Superior temporal gyrus (tissue), 1 donor: Measurements from ENCODE around the gene ST6GAL1.
"Not testable (repeated sequence)": the region's sequence is repeated elsewhere in the genome, so short reads cannot be mapped to it uniquely, and the experiment has no call there.

Experiments used
- DNase-seq: peaks from one replicate; pipeline ENCODE4 v3.0.0-alpha.2; 2016; ENCODE audit errors: extremely low spot score

ST6GAL1 gene

GRCh38 chr3:186930143-186930640, at the start of gene ST6GAL1:
ST6GAL1 (plus strand) TSS chr3:186930526; CDS start chr3:187042704, 112,178 bp downstream.
- DNase-seq: no peak

GRCh38 chr3:186882150-186882524, 48.2 kb upstream of the ST6GAL1 start:
- DNase-seq: no peak

- DNase-seq: no peak
These were observed 47.2 kb upstream of the ST6GAL1 start for GRCh38 chr3:186882881-186883685.

- DNase-seq: no peak
These were observed 46.7 kb upstream of the ST6GAL1 start for GRCh38 chr3:186883686-186884058.

- DNase-seq: not testable (repeated sequence)
These were observed 45.5 kb upstream of the ST6GAL1 start for GRCh38 chr3:186884868-186885267.

GRCh38 chr3:186886202-186886981, 43.9 kb upstream of the ST6GAL1 start:
- no peak for DNase-seq

GRCh38 chr3:186887507-186887938, 42.8 kb upstream of the ST6GAL1 start:
- DNase-seq: not testable (repeated sequence)

GRCh38 chr3:186888569-186888968, 41.8 kb upstream of the ST6GAL1 start:
- DNase-seq: no peak

GRCh38 chr3:186889698-186890097, 40.6 kb upstream of the ST6GAL1 start:
- not testable (repeated sequence) for DNase-seq

GRCh38 chr3:186890911-186891310, 39.4 kb upstream of the ST6GAL1 start:
- DNase-seq: no peak

GRCh38 chr3:186893071-186893470, 37.3 kb upstream of the ST6GAL1 start:
- DNase-seq: not testable (repeated sequence)

GRCh38 chr3:186895406-186895805, 34.9 kb upstream of the ST6GAL1 start:
- DNase-seq: no peak

GRCh38 chr3:186896006-186896405, 34.3 kb upstream of the ST6GAL1 start:
- DNase-seq: no peak

GRCh38 chr3:186896875-186897274, 33.5 kb upstream of the ST6GAL1 start:
- no peak for DNase-seq

- no peak for DNase-seq
These were observed 29.1 kb upstream of the ST6GAL1 start for GRCh38 chr3:186901135-186901734.

GRCh38 chr3:186902154-186902553, 28.2 kb upstream of the ST6GAL1 start:
- no peak for DNase-seq

- DNase-seq: no peak
These were observed 27.6 kb upstream of the ST6GAL1 start for GRCh38 chr3:186902713-186903112.

- not testable (repeated sequence) for DNase-seq
These were observed 26.6 kb upstream of the ST6GAL1 start for GRCh38 chr3:186903676-186904075.

GRCh38 chr3:186907075-186907474, 23.3 kb upstream of the ST6GAL1 start:
- not testable (repeated sequence) for DNase-seq

- DNase-seq: no peak
These were observed 21.1 kb upstream of the ST6GAL1 start for GRCh38 chr3:186909078-186909853.
